ENCODE results near the gene RMND1.

The RMND1 gene

DNA sequence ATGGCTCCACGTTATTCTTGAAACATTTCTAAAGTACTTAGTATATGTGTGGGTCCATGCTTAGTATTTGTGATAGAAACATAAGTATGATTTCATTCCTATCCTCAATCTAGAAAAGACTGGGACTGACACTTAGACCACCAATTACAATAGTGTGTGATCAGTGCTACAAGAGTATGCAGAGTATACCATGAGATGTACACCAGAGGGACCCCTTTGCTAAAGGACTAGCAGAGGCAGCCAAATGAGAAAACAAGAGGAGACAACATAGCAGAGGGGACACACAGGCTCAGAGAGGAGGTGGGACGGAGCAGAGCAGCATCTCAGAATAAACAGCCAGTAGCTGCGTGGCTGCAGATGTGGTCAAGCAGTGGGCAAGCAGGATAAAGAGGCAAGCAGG is 21.0 kb downstream of the RMND1 start:
- in situ Hi-C loops (cut with MboI; ENCODE audit: low pct_unique_long_range_greater_than_20kb, low sequenced_read_pairs, unreplicated experiment) = no loop called here
- no peak for DNase-seq (ENCODE audit: low spot score)

DNA sequence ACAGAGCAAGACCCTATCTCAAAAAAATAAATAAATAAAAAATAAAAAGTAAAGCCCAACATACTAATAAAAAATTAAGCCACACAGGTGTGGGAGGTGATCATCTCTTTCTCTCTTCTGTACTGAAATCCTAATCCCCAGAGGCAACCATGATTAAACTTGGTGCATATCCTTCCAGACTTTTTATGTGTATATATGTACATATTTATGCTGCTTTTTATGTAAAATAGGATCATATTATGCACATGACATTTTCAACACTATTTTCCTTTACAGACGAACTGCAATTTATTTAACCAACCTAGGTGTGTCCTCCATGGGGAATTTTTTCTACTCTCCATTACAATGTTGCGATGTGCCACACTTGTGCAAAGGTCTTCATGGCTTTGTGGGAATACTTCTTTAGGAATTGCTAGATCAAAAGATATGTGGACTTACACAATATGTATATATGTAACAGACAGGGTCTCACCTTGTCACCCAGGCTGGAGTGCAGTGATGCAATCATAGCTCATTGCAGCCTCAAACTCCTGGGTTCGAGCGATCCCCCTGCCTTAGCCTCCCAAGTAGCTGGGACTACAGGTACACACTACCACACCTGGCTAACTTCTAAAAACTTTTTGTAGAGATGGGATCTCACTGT is 23.7 kb downstream of the RMND1 start:
- no peak for DNase-seq (ENCODE audit: low spot score)
- in situ Hi-C loops (cut with MboI; ENCODE audit: low pct_unique_long_range_greater_than_20kb, low sequenced_read_pairs, unreplicated experiment) = no loop called here
- TF ChIP-seq, protein P1, sequence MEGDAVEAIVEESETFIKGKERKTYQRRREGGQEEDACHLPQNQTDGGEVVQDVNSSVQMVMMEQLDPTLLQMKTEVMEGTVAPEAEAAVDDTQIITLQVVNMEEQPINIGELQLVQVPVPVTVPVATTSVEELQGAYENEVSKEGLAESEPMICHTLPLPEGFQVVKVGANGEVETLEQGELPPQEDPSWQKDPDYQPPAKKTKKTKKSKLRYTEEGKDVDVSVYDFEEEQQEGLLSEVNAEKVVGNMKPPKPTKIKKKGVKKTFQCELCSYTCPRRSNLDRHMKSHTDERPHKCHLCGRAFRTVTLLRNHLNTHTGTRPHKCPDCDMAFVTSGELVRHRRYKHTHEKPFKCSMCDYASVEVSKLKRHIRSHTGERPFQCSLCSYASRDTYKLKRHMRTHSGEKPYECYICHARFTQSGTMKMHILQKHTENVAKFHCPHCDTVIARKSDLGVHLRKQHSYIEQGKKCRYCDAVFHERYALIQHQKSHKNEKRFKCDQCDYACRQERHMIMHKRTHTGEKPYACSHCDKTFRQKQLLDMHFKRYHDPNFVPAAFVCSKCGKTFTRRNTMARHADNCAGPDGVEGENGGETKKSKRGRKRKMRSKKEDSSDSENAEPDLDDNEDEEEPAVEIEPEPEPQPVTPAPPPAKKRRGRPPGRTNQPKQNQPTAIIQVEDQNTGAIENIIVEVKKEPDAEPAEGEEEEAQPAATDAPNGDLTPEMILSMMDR (IDR thresholded peaks at IDR 0.05; ENCODE audit: extremely low read depth, insufficient read depth, missing control alignments) = no peak

More for the DNA sequence above, 21.0 kb downstream of the RMND1 start:
- TF ChIP-seq, protein P1 (IDR thresholded peaks at IDR 0.05; ENCODE audit: extremely low read depth, insufficient read depth, missing control alignments) = no peak

DNA sequence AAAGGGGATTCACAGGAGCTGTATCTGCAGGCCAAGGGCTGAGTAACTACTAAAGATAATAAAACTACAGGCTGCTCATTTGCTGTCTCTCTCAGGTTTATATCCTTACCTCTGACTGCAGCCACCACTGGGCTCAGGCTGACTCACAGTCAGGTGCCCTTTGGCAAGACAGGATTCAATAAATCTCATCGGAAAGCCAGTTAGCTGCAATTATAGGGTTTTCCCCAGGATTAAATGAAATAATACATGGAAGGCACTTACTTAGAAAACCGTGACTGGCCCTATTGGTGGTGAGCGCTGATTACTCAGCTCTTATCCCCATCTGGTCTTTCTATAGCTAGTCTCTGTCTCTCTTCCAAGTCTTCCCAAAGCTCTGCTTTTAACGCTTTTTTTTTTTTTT is 26.4 kb downstream of the RMND1 start:
- TF ChIP-seq, protein P1 (IDR thresholded peaks at IDR 0.05; ENCODE audit: extremely low read depth, insufficient read depth, missing control alignments) = no peak
- no peak for DNase-seq (ENCODE audit: low spot score)
- in situ Hi-C loops (cut with MboI; ENCODE audit: low pct_unique_long_range_greater_than_20kb, low sequenced_read_pairs, unreplicated experiment) = no loop called here

DNA sequence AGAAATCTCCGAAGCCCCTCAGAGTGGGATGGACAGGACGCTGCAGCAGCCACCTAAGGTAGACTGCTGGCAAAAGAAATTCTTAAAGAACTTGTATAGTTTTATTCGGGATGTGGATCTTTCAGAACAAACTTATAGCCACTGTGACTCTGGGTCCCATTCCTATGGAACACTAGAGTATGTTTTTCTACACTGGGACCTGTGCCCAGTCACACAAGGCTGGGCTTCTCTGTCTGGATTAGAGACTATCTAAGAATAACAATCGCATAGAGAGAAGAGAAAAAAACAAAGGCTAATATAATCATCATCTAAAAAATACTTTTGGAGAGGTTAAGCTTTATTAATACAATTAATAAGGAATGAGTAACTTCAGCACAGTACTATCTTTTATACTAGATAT is 28.9 kb downstream of the RMND1 start:
- TF ChIP-seq, protein P1 (IDR thresholded peaks at IDR 0.05; ENCODE audit: extremely low read depth, insufficient read depth, missing control alignments) = no peak
- in situ Hi-C loops (cut with MboI; ENCODE audit: low pct_unique_long_range_greater_than_20kb, low sequenced_read_pairs, unreplicated experiment) = no loop called here
- no peak for DNase-seq (ENCODE audit: low spot score)

DNA sequence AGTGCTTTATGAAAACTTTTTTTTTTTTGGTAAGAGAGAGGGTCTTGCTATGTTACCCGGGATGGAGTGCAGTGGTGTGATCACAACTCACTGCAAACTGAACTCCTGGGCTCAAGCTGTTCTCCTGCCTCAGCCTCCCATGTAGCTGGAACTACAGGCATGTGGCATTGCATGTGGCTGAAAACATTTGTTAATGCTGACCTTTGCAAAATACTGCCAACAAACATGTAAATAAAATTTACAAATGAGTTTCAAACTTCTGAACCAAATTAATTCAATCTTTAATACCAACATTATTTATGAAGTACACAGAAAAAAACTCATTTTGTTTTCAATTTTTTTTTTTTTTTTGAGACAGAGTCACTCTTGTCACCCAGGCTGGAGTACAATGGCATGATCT is 34.4 kb downstream of the RMND1 start:
- in situ Hi-C loops (cut with MboI; ENCODE audit: low pct_unique_long_range_greater_than_20kb, low sequenced_read_pairs, unreplicated experiment) = no loop called here
- TF ChIP-seq, protein P1 (IDR thresholded peaks at IDR 0.05; ENCODE audit: extremely low read depth, insufficient read depth, missing control alignments) = no peak
- no peak for DNase-seq (ENCODE audit: low spot score)

DNA sequence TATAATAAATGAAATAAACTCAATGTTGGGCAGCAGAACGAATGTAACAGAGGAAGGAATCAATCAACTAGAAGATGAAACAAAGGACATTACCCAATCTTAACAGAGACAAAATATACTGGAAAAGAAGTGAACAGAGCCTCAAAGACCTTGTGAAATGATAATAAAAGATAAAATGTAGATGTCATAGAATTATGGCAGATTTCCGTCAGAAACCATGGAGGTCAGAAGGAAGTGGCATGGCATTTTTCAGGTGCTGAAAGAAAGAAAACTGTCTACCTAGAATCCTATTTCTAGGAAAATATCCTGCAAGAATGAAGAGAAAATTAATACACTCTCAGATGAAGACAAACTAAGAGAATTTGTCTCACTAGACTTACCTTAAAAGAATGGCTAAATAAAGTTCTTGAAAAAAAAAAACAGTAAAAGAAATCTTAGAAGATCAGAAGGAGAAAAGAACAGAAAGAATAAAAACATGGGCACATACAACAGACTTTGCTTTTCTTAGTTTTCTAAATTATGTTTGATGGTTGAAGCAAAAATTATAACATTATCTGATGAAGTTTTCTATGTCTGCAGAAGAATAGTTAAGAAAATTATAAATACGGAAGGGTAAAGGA is 37.2 kb downstream of the RMND1 start:
- TF ChIP-seq, protein P1 (IDR thresholded peaks at IDR 0.05; ENCODE audit: extremely low read depth, insufficient read depth, missing control alignments) = no peak
- DNase-seq (ENCODE audit: low spot score) = no peak
- in situ Hi-C loops (cut with MboI; ENCODE audit: low pct_unique_long_range_greater_than_20kb, low sequenced_read_pairs, unreplicated experiment) = no loop called here

Data from GM13977 (cell line).